Fibroblast of the aortic adventitia (primary cell): ENCODE measurements around the gene GPR108. TPM values are rescaled to one million over a fixed set of nuclear protein-coding genes. Genes with fewer than 3 reads are reported as not detected.

Experiments
- DNase-seq: peaks from one replicate; pipeline ENCODE4 v3.0.0-alpha.2; 2010; ENCODE audit warnings: low read depth
- H3K4me3 ChIP-seq: 2 replicates; pipeline ENCODE4 v1.5.1; 2011; ENCODE audit warnings: low read depth, mild to moderate bottlenecking, control low read depth, low read length, moderate library complexity
- CTCF ChIP-seq: IDR thresholded peaks from 2 replicates; pipeline ENCODE4 v1.5.1; 2011; ENCODE audit warnings: mild to moderate bottlenecking, low read length, control low read depth, inconsistent platforms; ENCODE audit not compliant: insufficient read depth
- total RNA-seq: library from RNA; depleted of rRNA; stranded (reverse); fragments of >200 nt; gene quantifications from 2 replicates; pipeline ENCODE4 v1.2.3, GENCODE V29; 2012; ENCODE audit warnings: low replicate concordance

Gene GPR108
- total RNA-seq, 1 donor = 32.5 TPM

- no peak overlapping the region for H3K4me3 ChIP-seq
- no peak for TF ChIP-seq CTCF
- DNase-seq = no peak
Observed at GRCh38 chr19:6760606-6761005, 23.2 kb upstream of the GPR108 start.

GRCh38 chr19:6754653-6755463 lies 17.5 kb upstream of the GPR108 start:
- no peak for TF ChIP-seq CTCF
- no peak for DNase-seq
- no peak overlapping the region for H3K4me3 ChIP-seq

- no peak for TF ChIP-seq CTCF
Observed at GRCh38 chr19:6754136-6754535, 16.8 kb upstream of the GPR108 start.

GRCh38 chr19:6753178-6754031 lies 16.0 kb upstream of the GPR108 start:
- peak overlapping the region; percentile 55 for H3K4me3 ChIP-seq
- peak; percentile 54 for DNase-seq
- TF ChIP-seq CTCF = peak; percentile 45

More at GRCh38 chr19:6754136-6754535, 16.8 kb upstream of the GPR108 start:
- no peak overlapping the region for H3K4me3 ChIP-seq
- DNase-seq = no peak

- TF ChIP-seq CTCF = no peak
- no peak for DNase-seq
- H3K4me3 ChIP-seq = peak overlapping the region; percentile 55
Observed at GRCh38 chr19:6752256-6753177, 15.1 kb upstream of the GPR108 start.

- no peak for TF ChIP-seq CTCF
- H3K4me3 ChIP-seq = no peak overlapping the region
- DNase-seq = no peak
Observed at GRCh38 chr19:6751189-6751588, 13.8 kb upstream of the GPR108 start.
